Measurements from ENCODE around the gene RBM15B.

Gene RBM15B

DNA sequence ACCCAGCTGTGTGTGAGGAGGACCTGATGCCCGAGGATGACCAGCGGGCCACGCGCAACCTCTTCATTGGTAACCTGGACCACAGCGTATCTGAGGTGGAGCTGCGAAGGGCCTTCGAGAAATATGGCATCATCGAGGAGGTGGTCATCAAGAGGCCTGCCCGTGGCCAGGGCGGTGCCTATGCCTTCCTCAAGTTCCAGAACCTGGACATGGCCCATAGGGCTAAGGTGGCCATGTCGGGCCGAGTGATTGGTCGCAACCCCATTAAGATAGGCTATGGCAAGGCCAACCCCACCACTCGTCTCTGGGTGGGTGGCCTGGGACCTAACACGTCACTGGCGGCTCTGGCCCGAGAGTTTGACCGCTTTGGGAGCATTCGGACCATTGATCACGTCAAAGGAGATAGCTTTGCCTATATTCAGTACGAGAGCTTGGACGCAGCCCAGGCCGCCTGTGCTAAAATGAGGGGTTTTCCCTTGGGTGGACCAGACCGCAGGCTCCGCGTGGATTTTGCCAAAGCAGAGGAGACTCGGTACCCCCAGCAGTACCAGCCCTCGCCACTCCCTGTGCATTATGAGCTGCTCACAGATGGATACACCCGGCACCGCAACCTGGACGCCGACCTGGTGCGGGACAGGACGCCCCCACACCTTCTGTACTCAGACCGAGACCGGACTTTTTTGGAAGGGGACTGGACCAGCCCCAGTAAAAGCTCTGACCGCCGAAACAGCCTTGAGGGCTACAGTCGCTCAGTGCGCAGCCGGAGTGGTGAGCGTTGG, 1.5 kb downstream of the RBM15B start:
- no peak for DNase-seq (ENCODE audit: low read depth)

DNA sequence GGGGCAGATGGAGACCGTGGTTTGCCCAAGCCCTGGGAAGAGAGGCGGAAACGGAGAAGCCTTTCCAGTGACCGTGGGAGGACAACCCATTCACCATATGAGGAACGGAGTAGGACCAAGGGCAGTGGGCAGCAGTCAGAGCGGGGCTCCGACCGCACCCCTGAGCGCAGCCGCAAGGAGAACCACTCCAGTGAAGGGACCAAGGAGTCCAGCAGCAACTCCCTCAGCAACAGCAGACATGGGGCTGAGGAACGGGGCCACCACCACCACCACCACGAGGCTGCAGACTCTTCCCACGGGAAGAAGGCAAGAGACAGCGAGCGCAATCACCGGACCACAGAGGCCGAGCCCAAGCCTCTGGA, 2.0 kb downstream of the RBM15B start:
- no peak for DNase-seq (ENCODE audit: low read depth)

DNA sequence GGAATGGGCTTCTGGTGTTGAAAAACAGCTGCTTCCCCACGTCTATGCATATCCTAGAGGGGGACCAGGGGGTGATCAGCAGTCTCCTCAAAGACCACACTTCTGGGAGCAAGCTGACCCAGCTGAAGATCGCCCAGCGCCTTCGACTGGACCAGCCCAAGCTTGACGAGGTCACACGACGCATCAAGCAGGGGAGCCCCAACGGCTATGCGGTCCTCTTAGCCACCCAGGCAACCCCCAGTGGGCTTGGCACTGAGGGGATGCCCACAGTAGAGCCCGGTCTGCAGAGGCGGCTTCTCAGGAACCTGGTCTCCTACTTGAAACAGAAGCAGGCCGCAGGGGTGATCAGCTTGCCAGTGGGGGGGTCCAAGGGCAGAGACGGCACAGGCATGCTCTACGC, 2.5 kb downstream of the RBM15B start:
- DNase-seq (ENCODE audit: low read depth), result no peak

DNA sequence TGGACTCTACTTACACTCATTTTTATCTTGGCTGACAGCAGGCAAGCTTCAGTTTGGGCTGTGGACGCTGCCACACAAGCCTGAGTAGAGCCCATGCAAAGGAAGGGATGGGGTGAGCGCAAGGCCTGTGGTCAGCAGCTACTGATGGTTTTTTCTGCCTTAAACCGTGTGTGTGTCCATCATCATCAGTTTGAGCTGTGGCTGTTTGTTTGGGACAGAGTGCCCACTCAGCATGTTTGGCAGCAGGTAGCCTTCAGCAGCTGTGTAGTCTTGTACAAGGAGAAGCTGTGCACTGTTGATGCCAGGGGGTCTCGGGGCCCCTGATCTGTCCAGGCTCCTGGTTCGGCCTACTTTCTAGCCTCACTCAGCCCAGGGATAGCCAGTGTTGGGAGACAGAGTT, 3.5 kb downstream of the RBM15B start:
- DNase-seq (ENCODE audit: low read depth), result no peak

DNA sequence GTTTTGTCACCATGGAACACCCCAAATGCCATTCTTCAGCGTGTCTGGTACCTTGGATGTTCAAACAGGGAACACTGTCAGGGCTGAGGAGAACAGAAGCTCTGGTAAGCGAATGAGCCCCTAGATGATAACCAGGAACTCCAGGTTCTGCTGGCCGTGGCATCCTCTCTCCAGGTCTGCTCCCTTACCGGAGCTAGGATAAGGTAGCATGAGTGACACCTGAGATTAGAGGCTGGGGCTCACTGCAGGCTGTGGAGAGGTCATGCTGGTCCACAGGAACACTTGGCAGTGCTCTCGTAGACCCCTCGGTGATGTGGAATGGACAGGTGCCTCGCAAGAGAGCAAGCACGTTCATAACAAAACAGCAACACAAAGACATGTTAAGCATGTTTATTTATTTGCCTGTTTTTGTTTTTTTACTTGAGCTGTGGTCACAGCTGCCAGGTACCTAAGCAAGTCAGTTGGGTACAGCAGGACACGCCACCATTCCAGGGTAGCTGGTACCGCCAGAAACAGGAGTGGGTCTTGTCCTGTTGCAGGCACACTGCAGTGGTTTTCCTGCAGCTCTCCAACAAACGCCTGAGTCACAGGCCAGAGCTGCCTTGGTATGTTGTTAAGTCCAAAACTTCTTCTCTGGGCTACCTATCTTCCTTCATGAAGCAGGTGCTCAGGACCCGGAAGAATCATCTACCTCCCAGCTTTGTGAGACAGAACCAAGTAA, 4.6 kb downstream of the RBM15B start:
- no peak for DNase-seq (ENCODE audit: low read depth)

DNA sequence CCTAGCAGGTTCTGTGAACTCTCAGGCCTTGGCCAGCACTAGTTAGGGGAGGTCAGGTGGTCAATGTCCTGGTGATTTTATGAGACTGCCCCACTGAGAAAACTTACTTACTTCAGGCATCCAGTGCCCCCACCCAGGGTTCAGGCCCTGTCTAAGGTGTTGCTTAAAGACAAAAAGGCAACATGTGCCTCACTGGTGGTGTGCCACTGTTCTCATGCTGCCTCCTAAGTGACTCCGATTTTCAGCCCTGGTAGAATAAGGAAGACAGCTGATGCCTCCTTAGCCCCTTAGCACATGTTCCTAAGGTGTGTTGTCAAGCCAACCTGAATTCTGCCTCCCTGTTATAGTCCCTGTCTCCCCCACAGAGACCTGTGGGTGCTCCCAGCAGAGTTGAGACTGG, 5.3 kb downstream of the RBM15B start:
- DNase-seq (ENCODE audit: low read depth), result no peak

DNA sequence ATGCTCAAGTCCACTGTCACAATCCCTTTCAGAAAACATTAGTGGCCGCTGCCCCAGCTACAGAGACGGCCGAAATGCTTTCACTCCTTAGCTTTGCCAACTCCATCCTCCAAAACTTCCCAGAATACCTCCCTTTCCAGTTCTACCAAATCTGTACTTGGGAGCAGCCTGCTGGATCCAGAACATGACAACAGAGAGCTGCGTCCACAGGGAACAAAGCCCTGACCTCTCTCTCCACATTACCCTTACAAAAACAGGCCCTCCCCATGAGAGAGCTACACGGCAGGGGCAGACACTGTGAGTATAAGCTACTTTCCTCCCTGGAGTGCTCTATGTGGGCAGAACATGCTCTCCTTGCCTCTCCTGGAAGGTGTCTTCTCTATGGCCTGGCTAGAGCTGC, 6.3 kb downstream of the RBM15B start:
- DNase-seq (ENCODE audit: low read depth), result no peak

DNA sequence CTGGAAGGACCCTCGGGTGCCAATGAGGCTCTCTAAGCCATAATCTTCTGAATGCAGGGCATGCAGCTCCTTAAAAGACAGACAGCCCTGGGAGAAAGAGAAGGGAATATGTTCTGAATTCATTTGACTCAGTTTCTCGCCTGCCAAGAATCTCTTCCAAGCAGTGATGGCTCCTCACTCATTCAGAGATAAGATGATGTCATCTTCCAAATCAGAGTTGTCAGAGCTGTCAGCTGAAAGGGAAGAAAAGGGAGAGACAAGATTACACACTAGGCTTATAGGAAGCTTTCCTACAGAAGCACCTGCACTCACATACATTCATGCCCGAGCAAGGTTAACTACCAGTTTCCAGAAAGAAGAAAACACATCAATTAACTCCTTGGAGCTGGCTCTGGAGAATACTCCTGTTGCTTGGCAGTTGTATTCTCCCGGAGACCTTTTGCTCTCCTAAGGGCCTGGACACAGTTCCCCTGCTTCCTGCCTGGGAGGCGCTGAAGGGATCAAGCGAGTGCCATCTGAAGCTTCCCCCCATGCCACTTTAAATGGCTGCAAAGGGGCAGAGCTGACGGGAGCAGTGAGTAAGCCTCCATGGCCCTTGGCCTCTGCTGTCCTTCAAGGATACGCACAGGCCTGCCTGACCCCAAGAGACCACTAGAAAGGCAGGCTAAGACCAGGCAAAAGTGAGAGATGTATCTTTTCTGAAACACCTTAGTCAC, 7.7 kb downstream of the RBM15B start:
- no peak for DNase-seq (ENCODE audit: low read depth)

DNA sequence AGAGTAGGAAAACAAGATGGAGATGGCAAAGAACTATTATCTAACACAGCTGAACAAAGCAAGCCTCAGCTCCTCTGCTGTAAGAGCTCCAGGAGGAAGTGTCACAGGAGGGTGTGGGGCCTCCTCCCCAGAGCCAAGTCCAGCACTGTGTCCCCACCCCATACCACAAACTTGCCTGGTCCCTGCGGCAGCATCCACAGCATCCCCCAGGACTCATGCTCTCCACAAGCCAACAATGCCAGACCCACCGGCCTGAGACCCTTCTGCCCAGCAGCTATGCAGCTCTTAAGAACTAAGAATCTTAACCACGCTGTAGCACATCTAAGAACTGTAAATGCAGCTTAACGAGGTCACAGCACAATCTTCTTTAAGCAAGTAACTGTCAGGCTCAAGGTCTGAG, 9.1 kb downstream of the RBM15B start:
- no peak for DNase-seq (ENCODE audit: low read depth)

DNA sequence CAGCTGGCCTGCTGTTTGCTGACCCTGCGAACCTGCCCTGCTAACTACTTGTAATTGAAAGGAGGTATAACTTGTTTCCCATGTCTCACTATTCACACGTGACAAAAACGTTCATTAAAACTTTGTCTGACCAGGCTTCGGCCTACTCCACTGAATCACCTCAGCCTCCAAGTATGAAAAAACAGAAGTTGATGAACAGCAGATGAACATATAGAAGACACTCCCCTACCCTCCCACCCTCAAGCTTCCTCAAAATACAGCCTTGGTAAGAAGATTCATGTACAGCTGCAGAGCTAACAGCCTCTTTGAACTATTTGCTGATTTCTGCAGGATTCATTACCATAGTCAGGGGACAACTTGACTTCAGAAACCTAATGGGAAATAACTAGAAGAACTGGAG, 10.7 kb downstream of the RBM15B start:
- DNase-seq (ENCODE audit: low read depth), result no peak

DNA sequence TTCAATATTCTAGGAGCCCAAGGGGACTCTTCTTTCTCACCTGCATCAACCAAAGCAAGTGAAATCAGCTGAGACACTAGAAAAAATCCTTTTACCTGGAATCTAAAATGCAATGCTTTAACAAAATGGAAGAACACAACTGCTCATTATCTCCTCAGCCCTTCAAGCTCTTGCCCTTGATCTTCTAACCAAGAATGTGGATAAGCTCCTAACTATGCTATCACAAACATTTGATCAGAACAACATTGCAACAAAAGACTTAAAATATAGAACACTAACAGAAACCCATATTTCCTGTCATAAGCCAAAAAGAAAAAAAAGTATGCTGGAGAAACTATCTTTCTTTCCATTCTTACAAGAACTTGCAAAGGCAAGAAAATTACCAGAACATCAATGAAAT, 12.6 kb downstream of the RBM15B start:
- no peak for DNase-seq (ENCODE audit: low read depth)

DNA sequence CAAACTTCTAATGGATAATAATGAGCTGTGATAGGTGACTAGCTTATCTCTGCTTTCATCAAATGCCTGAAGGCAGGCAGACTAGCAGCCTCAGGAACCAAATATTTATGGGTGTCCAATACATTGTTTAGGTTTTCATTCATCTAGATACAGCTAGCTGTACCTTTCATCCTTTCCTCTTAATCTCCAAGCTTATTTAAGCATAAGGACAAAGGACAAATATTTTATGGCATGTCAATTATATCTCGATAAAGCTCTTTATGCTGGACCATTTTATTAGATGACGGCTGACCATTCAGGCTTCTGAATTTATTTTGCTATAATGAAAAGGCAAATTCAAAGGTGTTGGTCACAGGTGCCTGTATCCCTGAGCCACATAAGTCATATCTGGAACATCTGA, 16.9 kb downstream of the RBM15B start:
- DNase-seq (ENCODE audit: low read depth), result no peak

DNA sequence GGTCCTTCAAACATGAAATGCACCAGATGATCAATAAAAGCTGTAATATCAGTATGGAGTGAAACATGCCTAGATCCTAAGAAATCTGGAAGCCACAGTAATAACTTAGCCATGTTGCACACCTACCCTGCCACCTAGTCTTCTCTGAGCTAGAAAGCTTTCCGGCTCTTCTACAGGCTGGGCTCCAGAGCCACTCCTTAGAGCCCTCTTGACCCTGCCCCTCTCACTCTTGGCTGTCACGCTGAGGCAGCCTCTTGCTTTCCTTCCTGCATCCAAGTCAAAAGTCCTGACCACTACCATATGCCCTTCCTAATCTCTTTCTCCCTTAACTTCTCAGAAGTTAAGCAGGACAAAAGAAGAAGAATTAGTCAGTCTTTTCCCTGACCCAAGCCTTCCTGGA, 17.7 kb downstream of the RBM15B start:
- no peak for DNase-seq (ENCODE audit: low read depth)

DNA sequence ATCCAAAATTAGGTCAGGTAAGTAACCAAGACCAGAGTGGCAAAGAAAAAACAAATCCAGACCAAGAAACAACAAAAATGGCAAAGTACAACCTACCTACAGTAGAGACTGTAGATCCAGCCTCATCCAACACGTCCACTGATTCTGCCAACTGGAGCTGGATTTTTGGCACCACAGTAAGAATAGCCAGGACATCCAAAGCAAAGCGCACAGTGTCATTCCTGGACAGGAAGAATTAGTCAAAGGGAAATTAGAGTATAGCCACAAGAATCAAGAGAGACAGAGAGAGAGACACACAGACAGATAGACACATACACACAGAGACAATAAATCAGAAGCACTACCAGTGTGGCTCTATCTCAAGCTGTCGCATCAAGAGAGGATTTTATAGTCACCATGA, 31.1 kb downstream of the RBM15B start:
- DNase-seq (ENCODE audit: low read depth), result no peak

DNA sequence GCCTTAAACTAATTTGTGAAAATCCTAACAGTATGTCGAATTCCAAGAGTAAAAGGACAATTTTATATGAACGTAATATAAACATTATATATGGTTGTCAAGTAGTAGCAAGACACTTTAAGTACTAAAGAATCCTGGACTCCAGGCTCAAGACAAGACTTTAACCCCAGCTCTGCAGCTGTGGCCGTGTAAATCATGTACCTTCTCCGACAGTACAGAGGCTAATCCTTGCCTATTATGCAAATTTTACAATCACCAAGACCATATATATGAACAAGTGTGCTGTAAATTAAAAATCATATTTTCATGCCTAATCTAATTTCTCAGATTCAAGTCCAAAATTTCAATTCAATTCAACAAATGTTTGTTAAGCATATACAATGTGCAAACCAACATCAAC, 35.8 kb downstream of the RBM15B start:
- no peak for DNase-seq (ENCODE audit: low read depth)

DNA sequence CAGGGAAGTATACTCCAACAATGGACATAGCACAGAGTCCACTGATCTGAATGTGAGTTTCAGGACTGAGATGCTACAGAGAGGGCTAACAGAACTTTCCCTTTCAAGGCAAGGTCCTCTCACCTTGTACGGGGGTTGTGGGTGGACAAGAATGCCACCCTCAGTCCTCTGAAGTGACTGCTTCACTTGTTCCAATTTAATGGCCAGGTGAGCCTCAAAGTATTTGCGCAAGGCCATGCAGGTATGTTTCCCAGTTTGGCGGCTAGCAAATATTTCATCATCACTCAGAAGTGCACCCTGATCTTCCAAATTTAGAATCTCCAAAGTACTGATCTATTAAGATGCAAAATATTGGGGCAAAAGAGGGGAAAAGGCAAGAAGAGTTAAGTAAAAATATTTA, 38.1 kb downstream of the RBM15B start:
- no peak for DNase-seq (ENCODE audit: low read depth)

DNA sequence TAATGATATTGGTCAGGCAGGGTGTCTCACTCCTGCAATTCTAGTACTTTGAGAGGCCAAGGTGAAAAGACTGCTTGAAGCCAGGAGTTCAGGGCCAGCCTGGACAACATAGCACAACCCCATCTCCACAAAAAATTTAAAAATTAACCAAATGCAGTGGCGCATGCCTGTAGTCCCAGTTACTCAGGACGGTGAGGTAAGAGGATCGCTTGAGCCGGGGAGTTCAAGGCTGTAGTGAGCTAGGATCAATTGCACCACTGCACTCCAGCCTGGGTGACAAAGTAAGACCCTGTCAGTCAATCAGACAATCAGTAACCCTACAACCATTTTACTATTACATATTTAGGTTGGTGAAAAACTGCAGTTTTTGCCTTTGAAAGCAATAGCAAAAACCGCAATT, 43.0 kb downstream of the RBM15B start:
- no peak for DNase-seq (ENCODE audit: low read depth)

DNA sequence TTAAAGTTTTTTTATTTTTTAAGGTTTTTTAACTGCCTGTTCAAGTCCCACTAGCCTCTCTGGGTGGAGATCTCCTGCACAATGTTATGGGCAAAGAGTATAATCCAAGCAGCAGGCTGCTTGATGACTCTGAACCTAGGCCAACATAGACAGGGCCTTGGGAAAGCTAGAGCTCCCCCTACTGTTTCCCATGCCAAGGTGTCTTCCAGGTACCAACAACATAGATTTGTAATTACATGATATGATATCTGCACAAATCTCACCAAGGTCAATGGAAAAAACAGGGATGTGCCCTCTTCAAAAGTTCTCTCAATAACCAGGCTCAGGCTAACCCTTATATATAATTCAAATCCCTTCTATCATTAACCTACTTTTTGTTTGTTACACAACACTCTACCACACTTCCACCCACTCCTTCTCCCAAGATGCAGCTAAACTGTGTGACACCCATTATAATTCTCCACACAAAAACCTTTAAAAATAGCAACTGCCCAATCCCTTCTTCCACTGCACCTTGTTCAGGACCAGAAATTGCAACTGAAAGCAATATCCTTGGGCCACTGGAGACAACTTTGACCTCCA, 43.8 kb downstream of the RBM15B start:
- DNase-seq (ENCODE audit: low read depth), result peak; percentile 1

DNA sequence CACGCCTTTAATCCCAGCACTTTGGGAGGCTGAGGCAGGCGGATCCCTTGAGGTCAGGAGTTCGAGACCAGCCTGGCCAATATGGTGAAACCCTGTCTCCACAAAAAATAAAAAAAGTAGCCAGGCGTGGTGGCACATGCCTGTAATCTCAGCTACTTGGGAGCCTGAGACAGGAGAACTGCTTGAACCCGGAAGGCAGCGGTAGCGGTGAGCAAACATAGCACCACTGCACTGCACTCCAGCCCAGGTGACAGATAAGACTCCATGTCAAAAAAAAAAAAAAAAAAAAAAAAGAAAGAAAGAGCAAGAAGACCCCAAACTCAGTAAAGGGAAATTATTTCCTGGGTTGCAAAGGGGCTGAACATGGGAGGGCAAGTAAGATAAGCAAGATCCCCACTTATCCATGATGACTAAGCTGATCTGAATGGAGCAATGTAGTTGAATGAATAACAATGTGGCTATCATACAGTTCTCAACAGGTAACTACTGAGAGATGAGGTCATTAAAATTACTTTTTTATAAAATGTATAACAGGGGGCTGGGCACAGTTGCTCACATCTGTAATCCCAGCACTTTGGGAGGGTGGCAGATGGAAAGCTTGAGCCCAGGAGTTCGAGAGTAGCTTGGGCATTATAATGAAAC, 46.0 kb downstream of the RBM15B start:
- no peak for DNase-seq (ENCODE audit: low read depth)

DNA sequence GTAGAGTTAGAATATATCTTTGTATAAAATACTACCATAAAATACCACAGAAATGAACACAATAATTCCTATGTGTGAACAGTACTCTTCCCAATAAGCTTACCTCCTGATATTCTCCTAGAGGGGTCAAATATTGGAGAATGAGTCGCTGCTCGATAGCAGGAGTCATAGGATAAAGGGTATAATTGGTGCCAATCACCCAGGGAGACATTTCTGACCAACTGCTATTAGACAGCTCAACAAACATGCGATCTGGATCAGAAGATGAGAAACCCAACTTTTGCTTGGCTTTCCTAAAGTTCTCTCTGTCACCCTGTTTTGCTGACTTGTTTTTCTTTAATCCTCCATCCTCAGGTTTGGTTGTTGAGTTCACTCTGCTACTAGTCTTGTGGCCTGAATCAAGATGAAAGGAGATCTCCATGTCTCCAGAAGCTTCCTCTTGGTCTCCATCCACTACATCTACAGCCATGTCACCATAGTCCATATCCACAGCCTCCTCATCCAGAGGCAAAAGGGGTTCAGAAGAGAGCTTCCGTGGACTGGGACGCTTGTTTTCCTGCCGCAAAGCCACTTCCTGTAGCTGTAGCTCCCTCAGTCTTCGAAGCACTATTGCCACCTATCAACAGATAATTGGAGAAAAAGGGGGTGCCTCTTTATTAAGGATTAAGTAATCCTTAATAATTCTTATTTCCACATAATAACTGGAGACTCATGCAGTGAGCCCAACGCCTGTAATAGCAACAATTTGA, 50.4 kb downstream of the RBM15B start:
- DNase-seq (ENCODE audit: low read depth), result no peak

DNA sequence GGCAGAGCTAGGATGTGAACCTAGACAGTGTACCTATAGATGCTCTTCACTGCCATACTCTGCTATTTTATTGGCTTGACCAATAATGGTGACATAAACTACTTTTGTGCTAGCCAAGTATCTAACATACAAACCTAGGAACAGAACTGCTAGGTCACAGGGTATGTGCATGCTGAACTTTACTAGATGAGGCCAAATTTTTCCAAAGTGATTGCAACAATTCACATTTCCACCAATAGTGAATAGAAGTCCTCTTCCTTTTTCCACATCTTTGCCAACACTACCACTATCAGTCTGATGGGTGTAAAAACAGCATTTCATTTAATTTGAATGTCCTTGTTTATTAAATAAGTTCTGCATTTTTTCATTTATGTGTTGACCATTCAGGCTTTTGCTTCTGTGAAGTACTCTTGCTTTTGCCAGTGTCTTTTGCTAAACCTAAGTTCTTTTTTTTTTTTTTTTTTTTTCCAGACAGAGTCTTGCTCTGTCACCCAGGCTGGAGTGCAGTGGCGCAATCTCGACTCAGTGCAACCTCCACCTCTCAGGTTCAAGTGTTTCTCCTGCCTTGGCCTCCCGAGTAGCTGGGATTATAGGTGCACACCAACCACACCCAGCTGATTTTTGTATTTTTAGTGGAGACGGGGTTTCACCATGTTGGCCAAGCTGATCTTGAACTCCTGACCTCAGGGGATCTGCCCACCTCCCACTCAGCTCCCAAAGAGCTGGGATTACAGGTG, 54.6 kb downstream of the RBM15B start:
- DNase-seq (ENCODE audit: low read depth), result no peak

Measured in activated T-helper 1 cell treated with Interleukin-2 at 50 U/mL for 16 hours (primary cell).